MM.1S (cell line): ENCODE data around the gene CAPS.

ENCODE experiments used
- EZH2 ChIP-seq: fragments of 300-600 bp; sonication (generic); optimal IDR thresholded peaks from 2 replicates; pipeline ENCODE3; 2017; ENCODE audit warnings: low read depth, mild to moderate bottlenecking, antibody characterized with exemption, low read length, mixed read lengths
- EZH2phosphoT487 ChIP-seq: fragments of 300-600 bp; sonication (generic); IDR thresholded peaks from 2 replicates; pipeline ENCODE4 v1.6.1; 2018; ENCODE audit warnings: antibody characterized with exemption, low read length
- TF ChIP-seq, protein P1 (sequence below): fragments of 300-600 bp; sonication (generic); IDR thresholded peaks from 2 replicates; pipeline ENCODE4 v1.5.1; 2016; ENCODE audit warnings: antibody characterized with exemption, low read length, mixed read lengths

DNA sequence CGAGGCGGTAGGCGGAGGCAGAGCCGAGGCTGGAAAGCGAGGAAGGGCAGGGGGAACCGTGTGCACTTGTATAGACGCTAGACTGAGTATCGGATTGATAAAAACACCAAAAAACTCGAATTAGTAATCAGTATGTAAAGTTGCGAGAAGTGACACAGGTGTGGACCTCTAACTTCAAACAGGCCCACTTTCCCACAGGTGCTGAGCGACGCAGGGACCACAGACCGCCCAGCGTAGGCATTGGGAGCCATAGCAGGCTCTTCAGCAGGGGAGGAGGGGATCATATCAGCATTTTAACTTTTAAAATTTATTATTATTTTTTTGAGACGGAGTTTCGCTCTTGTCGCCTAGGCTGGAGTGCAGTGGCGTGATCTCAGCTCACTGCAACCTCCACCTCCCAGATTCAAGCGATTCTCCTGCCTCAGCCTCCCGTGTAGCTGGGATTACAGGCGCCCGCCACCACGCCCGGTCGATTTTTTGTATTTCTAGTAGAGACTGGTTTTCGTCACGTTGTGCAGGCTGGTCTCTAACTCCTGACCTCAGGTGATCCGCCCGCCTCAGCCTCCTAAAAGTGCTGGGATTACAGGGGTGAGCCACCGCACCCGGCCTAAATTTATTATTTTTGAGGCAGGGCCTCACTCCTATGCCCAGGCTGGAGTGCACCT lies 8.8 kb upstream of the CAPS start:
- no peak for TF ChIP-seq EZH2
- TF ChIP-seq, protein P1, sequence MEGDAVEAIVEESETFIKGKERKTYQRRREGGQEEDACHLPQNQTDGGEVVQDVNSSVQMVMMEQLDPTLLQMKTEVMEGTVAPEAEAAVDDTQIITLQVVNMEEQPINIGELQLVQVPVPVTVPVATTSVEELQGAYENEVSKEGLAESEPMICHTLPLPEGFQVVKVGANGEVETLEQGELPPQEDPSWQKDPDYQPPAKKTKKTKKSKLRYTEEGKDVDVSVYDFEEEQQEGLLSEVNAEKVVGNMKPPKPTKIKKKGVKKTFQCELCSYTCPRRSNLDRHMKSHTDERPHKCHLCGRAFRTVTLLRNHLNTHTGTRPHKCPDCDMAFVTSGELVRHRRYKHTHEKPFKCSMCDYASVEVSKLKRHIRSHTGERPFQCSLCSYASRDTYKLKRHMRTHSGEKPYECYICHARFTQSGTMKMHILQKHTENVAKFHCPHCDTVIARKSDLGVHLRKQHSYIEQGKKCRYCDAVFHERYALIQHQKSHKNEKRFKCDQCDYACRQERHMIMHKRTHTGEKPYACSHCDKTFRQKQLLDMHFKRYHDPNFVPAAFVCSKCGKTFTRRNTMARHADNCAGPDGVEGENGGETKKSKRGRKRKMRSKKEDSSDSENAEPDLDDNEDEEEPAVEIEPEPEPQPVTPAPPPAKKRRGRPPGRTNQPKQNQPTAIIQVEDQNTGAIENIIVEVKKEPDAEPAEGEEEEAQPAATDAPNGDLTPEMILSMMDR, result no peak
- TF ChIP-seq EZH2phosphoT487, result no peak
